Stimulated activated CD4-positive, alpha-beta T cell treated with anti-CD3 and anti-CD28 coated beads, Interleukin-2, amount 100 ng/mL, for 24 hours (primary cell): Measurements from ENCODE around the gene NUDT3.
"Not testable (repeated sequence)": the region's sequence is repeated elsewhere in the genome, so short reads cannot be mapped to it uniquely, and the experiment has no call there.

Experiments used
- DNase-seq, 2 donors: peaks; one replicate each; pipeline ENCODE4 v3.0.0-alpha.2; 2020

NUDT3 gene

DNA sequence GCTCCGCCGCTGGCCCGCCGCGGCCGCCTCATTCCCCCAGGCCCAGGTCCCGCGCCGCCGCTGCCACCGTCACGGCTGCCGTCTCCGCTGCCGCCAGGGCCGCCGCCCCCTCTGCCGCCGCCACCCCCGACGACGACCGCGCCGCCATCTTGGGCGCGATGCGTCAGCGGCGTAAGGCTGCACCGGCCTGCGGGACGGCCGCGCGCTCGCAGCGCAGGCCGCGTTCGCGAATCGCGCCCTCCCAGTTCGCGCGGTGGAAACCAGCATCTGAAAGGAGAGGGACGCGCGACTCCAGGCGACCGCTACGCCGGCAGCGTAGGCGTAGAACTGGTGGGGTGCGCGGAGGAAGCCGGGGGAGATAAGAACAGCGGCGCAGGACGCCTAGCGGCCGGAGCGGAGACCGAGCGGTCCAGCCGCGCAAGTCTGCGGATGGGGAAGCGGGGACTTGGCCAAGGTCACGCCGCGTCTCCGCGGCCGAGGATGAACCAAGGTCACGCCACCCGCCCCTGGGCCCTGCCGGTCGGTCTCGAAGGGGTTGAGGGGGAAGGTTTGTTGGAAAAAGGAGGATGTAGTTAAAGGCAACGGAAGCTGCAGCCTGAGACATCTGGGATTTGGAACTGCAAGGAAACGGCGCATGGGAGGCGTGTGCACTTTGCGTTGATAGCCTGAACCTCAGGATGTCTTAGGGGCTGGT, at the start of gene NUDT3:
Gene NUDT3 (minus strand): TSS at position 173 of the 694 bp plus-strand sequence. CDS start 307 bp downstream, outside the sequence.
- DNase-seq = peak; percentile 93 to 95

GRCh38 chr6:34441526-34441925, 49.1 kb upstream of the NUDT3 start:
- no peak for DNase-seq

DNA sequence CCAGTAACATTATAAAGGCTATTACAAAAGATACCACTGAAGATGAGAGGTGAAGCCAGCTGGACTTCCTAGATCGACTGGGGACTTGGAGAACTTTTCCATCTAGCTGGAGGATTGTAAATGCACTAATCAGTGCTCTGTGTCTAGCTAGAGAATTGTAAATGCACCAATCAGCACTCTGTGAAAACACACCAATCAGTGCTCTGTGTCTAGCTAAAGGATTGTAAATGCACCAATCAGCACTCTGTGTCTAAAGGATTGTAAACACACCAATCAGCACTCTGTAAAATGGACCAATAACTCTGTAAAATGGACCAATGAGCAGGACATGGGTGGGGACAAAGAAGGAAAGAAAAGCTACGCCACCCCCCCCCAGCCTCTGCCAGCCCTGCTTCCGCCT, 47.0 kb upstream of the NUDT3 start:
- no peak for DNase-seq

DNA sequence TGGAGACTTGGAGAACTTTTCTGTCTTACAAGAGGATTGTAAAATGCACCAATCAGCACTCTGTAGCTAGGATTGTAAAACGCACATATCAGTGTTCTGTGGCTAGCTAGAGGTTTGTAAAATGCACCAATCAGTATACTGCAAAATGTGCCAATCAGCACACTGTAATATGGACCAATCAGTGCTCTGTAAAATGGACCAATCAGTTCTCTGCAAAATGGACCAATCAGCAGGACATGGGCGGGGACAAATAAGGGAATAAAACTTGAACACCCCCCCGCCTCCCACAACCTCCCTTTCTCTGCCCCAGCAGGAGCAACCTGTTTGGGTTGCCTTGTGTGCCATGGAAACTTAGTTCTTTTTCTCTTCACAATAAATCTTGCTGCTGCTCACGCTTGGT, 46.2 kb upstream of the NUDT3 start:
- no peak for DNase-seq

DNA sequence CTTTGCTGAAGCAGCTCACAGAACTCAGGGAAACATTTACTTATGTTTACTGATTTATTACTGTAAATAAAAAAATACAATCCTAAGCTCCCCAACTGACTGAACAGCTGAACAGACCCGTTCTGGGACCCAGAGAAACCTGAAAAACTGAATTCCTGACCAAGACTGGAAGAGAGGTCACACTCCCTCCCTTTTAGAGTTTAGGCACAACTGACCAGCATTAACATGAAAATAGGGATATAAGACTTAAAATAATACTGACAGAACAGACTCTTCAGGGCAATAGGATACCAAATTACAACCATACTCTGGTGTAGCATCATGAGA, 45.1 kb upstream of the NUDT3 start:
- DNase-seq = no peak

GRCh38 chr6:34436803-34437643, 44.6 kb upstream of the NUDT3 start:
- DNase-seq = no peak

DNA sequence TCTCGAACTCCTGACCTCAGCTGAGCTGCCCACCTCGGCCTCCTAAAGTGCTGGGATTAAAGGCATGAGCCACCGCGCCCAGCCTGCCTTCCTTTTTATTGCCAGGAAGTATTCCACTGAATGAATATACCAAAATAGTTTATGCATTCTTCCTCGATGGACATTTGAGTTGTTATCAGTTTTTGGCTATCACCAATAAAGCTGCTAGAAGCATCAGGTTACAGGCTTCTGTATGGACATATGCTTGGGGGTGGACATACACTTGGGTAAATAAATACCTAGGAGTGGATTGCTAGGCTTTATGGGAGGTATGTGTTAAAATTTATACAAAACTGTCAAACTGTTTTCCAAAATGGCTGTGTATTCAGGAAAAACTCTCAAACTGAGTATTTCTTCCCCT, 43.4 kb upstream of the NUDT3 start:
- no peak for DNase-seq

- DNase-seq = peak; percentile 94 to 96
These were observed 33.3 kb upstream of the NUDT3 start, which contains the start of gene RPS10 for GRCh38 chr6:34425498-34426410. Gene RPS10, minus strand, starts transcription at chr6:34426069. Its CDS starts 848 bp downstream, at chr6:34425221.

- DNase-seq = no peak
These were observed 32.6 kb upstream of the NUDT3 start for GRCh38 chr6:34425132-34425497.

- DNase-seq = no peak
These were observed 32.0 kb upstream of the NUDT3 start for GRCh38 chr6:34424200-34425131.

GRCh38 chr6:34423254-34423653, 30.8 kb upstream of the NUDT3 start:
- no peak for DNase-seq

DNA sequence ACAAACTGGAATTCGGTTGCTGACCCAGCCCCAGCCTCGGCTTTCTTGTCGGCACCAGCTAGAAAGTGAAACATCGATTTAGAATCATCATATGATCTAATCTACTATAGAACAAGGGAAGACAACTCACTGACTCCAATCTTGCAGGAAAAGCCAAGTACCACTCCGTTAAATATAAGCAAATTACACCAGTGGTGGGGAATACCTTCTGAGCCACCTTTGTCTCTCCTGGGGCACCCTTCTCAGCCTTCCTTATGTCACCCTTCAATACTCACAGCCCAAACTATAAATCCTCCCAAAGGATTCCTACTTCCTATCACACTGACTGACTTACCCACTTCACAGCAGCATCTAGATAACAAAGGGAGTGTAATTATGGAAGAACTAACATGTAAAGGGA, 25.9 kb upstream of the NUDT3 start:
- DNase-seq = no peak

GRCh38 chr6:34416877-34417371, 24.5 kb upstream of the NUDT3 start:
- DNase-seq = no peak

DNA sequence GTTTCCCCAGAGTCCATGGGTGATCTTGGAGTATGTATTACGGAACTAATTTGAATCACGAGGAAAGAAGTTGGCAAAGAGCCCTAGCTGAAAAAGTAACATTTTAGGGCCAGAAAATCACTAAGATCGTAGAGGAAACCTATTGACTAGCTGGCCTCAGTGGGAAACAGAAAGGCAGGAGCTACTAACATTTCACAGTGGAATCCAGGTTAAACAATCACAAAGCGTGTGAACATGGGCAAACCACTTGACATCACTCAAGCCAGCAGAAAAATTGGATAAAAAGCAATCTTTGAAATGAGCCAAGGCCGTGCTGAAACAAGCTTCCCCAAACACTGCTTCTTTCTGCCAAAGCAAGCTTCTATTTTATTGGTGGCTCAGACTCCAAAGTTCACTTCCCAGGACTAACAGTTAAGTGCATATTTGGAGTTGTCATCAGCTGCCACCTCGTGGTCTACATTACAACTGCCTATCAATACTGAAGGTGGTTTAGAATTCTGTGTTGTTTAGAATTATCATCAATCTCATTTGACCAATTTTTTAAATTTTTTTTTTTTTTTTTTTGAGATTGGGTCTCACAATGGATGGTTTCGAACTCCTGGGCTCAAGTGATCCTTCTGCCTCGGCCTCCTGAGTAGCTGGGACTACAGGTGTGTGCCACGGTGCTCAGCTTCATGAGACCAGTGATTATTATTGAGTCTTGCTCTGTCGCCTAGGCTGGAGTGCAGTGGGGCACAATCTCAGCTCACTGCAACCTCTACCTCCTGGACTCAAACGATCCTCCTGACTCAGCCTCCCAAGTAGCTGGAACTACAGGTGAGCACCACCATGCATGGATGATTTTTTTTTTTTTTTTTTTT, 22.8 kb upstream of the NUDT3 start:
- no peak for DNase-seq

- DNase-seq = no peak
These were observed 20.3 kb upstream of the NUDT3 start for GRCh38 chr6:34412643-34413214.

DNA sequence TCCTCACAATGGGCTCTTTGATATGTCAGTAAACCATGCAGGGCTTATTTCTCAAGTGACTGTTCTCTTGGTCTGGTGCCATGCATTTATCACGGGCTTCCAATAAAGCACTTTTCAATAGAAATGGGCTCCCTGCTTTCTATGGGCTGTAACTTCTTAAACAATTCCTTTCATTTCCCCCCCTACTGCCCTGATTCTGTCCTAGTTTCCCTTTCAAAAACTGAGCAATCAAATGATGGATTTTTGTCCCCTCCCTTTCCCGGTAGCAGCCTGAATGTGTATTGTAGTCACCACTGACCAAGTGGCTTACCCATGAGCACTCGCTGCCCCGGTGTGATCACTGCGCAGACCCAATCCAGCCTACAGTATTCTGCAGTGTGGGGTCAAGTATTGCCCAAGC, 19.5 kb upstream of the NUDT3 start:
- no peak for DNase-seq

DNA sequence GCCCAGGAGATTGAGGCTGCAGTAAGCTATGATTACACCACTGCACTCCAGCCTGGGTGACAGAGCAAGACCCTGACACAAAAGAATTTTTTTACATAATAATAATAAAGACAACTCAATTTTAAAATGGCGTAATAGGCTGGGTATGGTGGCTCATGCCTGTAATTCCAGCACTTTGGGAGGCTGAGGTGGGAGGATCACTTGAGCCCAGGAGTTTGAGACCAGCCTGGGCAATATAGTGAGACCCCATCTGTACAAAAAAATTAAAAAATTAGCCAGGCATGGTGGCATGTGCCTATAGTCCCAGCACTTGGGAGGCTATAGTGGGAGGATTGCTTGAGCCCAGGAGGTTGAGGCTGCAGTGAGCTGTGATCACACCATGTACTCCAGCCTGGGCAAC, 15.4 kb upstream of the NUDT3 start:
- DNase-seq = not testable (repeated sequence)

DNA sequence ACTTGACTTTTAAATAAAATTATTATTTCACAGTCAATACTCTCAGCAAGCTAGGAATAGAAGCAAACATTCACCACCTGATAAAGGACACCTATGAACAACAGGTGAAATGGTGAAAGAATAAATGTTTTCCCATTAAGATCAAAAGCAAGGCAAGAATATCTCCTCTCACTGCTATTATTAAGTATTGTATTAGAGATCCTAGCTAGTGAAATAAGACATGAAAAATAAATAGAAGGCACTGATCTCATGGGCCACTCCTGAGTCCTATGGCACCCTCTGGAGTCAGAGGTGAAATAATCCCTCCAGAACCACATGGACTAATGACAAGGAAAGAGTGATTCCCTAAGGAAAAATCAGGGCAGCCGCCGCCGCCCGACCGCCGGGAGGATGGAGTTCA, 4.0 kb upstream of the NUDT3 start:
- no peak for DNase-seq

GRCh38 chr6:34393966-34394305, 1.5 kb upstream of the NUDT3 start:
- DNase-seq = no peak

GRCh38 chr6:34393191-34393965, 909 bp upstream of the NUDT3 start:
- DNase-seq = no peak
